Subcutaneous abdominal adipose tissue (tissue), 5 donors: ENCODE data around the gene TGFBR2.
A peak's percentile ranks its signal among the peaks of the same experiment; 100 is the strongest.
"Not testable (repeated sequence)": the region's sequence is repeated elsewhere in the genome, so short reads cannot be mapped to it uniquely, and the experiment has no call there.

Experiments
- H3K27ac ChIP-seq: one replicate; pipeline ENCODE4 v1.7.0; 2013; ENCODE audit warnings: low read depth, mild to moderate bottlenecking, inconsistent platforms, low read length, moderate library complexity
- H3K27me3 ChIP-seq, 5 donors: one replicate each; pipeline ENCODE4 v1.7.0; 2013; ENCODE audit warnings: low read length in 5 of 5, inconsistent platforms in 1 of 5; ENCODE audit not compliant: control insufficient read depth in 5 of 5, insufficient read depth in 4 of 5
- H3K36me3 ChIP-seq, 5 donors: one replicate each; pipeline ENCODE4 v1.7.0; 2013; ENCODE audit warnings: low read length in 5 of 5; ENCODE audit not compliant: control insufficient read depth in 5 of 5, insufficient read depth in 5 of 5
- H3K4me1 ChIP-seq, 5 donors: one replicate each; pipeline ENCODE4 v1.7.0; 2013; ENCODE audit warnings: low read length in 5 of 5, mild to moderate bottlenecking in 3 of 5, moderate library complexity in 1 of 5; ENCODE audit not compliant: control insufficient read depth in 5 of 5, insufficient read depth in 5 of 5
- H3K4me3 ChIP-seq, 5 donors: one replicate each; pipeline ENCODE4 v1.7.0; 2013; ENCODE audit warnings: low read length in 5 of 5, low read depth in 1 of 5
- H3K9ac ChIP-seq, 5 donors: one replicate each; pipeline ENCODE4 v1.7.0; 2013; ENCODE audit warnings: low read length in 5 of 5, mild to moderate bottlenecking in 4 of 5, moderate library complexity in 3 of 5
- H3K9me3 ChIP-seq, 5 donors: one replicate each; pipeline ENCODE4 v1.7.0; 2013; ENCODE audit warnings: low read length in 5 of 5; ENCODE audit not compliant: control insufficient read depth in 5 of 5
- donor health status: healthy.
- donor health status: healthy.
- donor health status: healthy.
- donor health status: healthy.
- donor health status: healthy.

Gene TGFBR2

GRCh38 chr3:30617653-30618052, 11.3 kb downstream of the TGFBR2 start:
- Histone ChIP-seq H3K36me3 (no peaks in the 10 kb centered on the region), H3K9ac (peak overlapping the region in 1 of 5 donors; percentile 18), H3K4me1 (peaks cover 3 to 86% (median 76%) of the 10 kb centered on the region in 5 donors), H3K27ac (peak overlapping the region; percentile 7), H3K27me3 (no peaks in the 10 kb centered on the region), H3K4me3 (no peak overlapping the region), H3K9me3 (no peaks in the 10 kb centered on the region)

GRCh38 chr3:30618526-30618925, 12.1 kb downstream of the TGFBR2 start:
- Histone ChIP-seq H3K27ac (peak overlapping the region; percentile 42), H3K9me3 (no peaks in the 10 kb centered on the region)

GRCh38 chr3:30619318-30619717, 12.9 kb downstream of the TGFBR2 start:
- peaks cover 0 to 4% (median 0%) of the 10 kb centered on the region in 5 donors for H3K36me3 ChIP-seq
- no peak overlapping the region for H3K9ac ChIP-seq
- no peak overlapping the region for H3K4me3 ChIP-seq
- H3K9me3 ChIP-seq, result no peaks in the 10 kb centered on the region
- H3K4me1 ChIP-seq, result peaks cover 3 to 79% (median 66%) of the 10 kb centered on the region in 5 donors
- no peaks in the 10 kb centered on the region for H3K27me3 ChIP-seq
- H3K27ac ChIP-seq, result peak overlapping the region; percentile 42

More at GRCh38 chr3:30618526-30618925, 12.1 kb downstream of the TGFBR2 start:
- H3K9ac ChIP-seq, result no peak overlapping the region
- no peaks in the 10 kb centered on the region for H3K27me3 ChIP-seq
- H3K4me1 ChIP-seq, result peaks cover 3 to 86% (median 70%) of the 10 kb centered on the region in 5 donors
- peaks cover 0 to 3% (median 0%) of the 10 kb centered on the region in 5 donors for H3K36me3 ChIP-seq
- no peak overlapping the region for H3K4me3 ChIP-seq

- Histone ChIP-seq H3K4me3 (no peak overlapping the region), H3K9me3 (no peaks in the 10 kb centered on the region), H3K27ac (peak overlapping the region; percentile 70), H3K36me3 (peaks cover 0 to 6% (median 0%) of the 10 kb centered on the region in 5 donors), H3K9ac (no peak overlapping the region), H3K27me3 (no peaks in the 10 kb centered on the region), H3K4me1 (peaks cover 3 to 80% (median 57%) of the 10 kb centered on the region in 5 donors)
These were observed 14.3 kb downstream of the TGFBR2 start for GRCh38 chr3:30620402-30621360.

GRCh38 chr3:30621576-30621975, 15.2 kb downstream of the TGFBR2 start:
- peak overlapping the region; percentile 70 for H3K27ac ChIP-seq
- no peaks in the 10 kb centered on the region for H3K27me3 ChIP-seq
- peaks cover 6 to 80% (median 61%) of the 10 kb centered on the region in 5 donors for H3K4me1 ChIP-seq
- H3K9me3 ChIP-seq, result no peaks in the 10 kb centered on the region
- peaks cover 0 to 12% (median 4%) of the 10 kb centered on the region in 5 donors for H3K36me3 ChIP-seq
- no peak overlapping the region for H3K9ac ChIP-seq
- H3K4me3 ChIP-seq, result no peak overlapping the region

- H3K4me3 ChIP-seq, result no peak overlapping the region
- no peaks in the 10 kb centered on the region for H3K27me3 ChIP-seq
- H3K9me3 ChIP-seq, result no peaks in the 10 kb centered on the region
- peaks cover 0 to 17% (median 4%) of the 10 kb centered on the region in 5 donors for H3K36me3 ChIP-seq
- peak overlapping the region; percentile 70 for H3K27ac ChIP-seq
- no peak overlapping the region for H3K9ac ChIP-seq
- peaks cover 9 to 78% (median 64%) of the 10 kb centered on the region in 5 donors for H3K4me1 ChIP-seq
These were observed 15.7 kb downstream of the TGFBR2 start for GRCh38 chr3:30622047-30622545.

GRCh38 chr3:30622790-30623189, 16.4 kb downstream of the TGFBR2 start:
- Histone ChIP-seq H3K9me3 (no peaks in the 10 kb centered on the region), H3K4me1 (peaks cover 9 to 80% (median 62%) of the 10 kb centered on the region in 5 donors)

GRCh38 chr3:30623351-30623750, 16.9 kb downstream of the TGFBR2 start:
- H3K9me3 ChIP-seq, result no peaks in the 10 kb centered on the region
- no peaks in the 10 kb centered on the region for H3K27me3 ChIP-seq
- H3K27ac ChIP-seq, result peak overlapping the region; percentile 70
- peaks cover 0 to 20% (median 4%) of the 10 kb centered on the region in 5 donors for H3K36me3 ChIP-seq
- H3K4me3 ChIP-seq, result no peak overlapping the region
- no peak overlapping the region for H3K9ac ChIP-seq
- H3K4me1 ChIP-seq, result peaks cover 9 to 82% (median 58%) of the 10 kb centered on the region in 5 donors

More at GRCh38 chr3:30622790-30623189, 16.4 kb downstream of the TGFBR2 start:
- peak overlapping the region; percentile 70 for H3K27ac ChIP-seq
- no peak overlapping the region for H3K9ac ChIP-seq
- H3K4me3 ChIP-seq, result no peak overlapping the region
- H3K27me3 ChIP-seq, result no peaks in the 10 kb centered on the region
- H3K36me3 ChIP-seq, result peaks cover 0 to 20% (median 4%) of the 10 kb centered on the region in 5 donors

GRCh38 chr3:30624480-30624879, 18.1 kb downstream of the TGFBR2 start:
- H3K36me3 ChIP-seq, result peaks cover 0 to 20% (median 4%) of the 10 kb centered on the region in 5 donors
- H3K27ac ChIP-seq, H3K27me3 ChIP-seq, H3K9me3 ChIP-seq, H3K4me3 ChIP-seq, H3K9ac ChIP-seq: not testable (repeated sequence)
- peaks cover 9 to 83% (median 58%) of the 10 kb centered on the region in 5 donors for H3K4me1 ChIP-seq
